ENCODE data around the gene LRRC31.

LRRC31 gene

GRCh38 chr3:169868369-169868768 lies 1.4 kb downstream of the LRRC31 start:
- TF ChIP-seq, protein P1, sequence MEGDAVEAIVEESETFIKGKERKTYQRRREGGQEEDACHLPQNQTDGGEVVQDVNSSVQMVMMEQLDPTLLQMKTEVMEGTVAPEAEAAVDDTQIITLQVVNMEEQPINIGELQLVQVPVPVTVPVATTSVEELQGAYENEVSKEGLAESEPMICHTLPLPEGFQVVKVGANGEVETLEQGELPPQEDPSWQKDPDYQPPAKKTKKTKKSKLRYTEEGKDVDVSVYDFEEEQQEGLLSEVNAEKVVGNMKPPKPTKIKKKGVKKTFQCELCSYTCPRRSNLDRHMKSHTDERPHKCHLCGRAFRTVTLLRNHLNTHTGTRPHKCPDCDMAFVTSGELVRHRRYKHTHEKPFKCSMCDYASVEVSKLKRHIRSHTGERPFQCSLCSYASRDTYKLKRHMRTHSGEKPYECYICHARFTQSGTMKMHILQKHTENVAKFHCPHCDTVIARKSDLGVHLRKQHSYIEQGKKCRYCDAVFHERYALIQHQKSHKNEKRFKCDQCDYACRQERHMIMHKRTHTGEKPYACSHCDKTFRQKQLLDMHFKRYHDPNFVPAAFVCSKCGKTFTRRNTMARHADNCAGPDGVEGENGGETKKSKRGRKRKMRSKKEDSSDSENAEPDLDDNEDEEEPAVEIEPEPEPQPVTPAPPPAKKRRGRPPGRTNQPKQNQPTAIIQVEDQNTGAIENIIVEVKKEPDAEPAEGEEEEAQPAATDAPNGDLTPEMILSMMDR (conservative IDR thresholded peaks at IDR 0.05; ENCODE audit: low read depth, low read length): no peak
- H3K4me2 ChIP-seq: no peak overlapping the region
- no peak overlapping the region for H2AFZ ChIP-seq (ENCODE audit: low read depth)
- no peak overlapping the region for H3K27ac ChIP-seq
- no peaks in the 10 kb centered on the region for H3K36me3 ChIP-seq (ENCODE audit: insufficient read depth)
- H3K4me3 ChIP-seq (IDR thresholded peaks at IDR 0.05; ENCODE audit: insufficient read depth, low read depth, low read length): no peak overlapping the region
- peaks cover 5% of the 10 kb centered on the region for H3K4me1 ChIP-seq (ENCODE audit: low read depth, poor library complexity, severe bottlenecking)
- no peaks in the 10 kb centered on the region for H3K27me3 ChIP-seq (ENCODE audit: insufficient read depth, low read depth)
- no peak overlapping the region for H3K9ac ChIP-seq
- H3K79me2 ChIP-seq (ENCODE audit: insufficient read depth, low read depth): no peaks in the 10 kb centered on the region
- H4K20me1 ChIP-seq (ENCODE audit: insufficient read depth): no peaks in the 10 kb centered on the region

DNA sequence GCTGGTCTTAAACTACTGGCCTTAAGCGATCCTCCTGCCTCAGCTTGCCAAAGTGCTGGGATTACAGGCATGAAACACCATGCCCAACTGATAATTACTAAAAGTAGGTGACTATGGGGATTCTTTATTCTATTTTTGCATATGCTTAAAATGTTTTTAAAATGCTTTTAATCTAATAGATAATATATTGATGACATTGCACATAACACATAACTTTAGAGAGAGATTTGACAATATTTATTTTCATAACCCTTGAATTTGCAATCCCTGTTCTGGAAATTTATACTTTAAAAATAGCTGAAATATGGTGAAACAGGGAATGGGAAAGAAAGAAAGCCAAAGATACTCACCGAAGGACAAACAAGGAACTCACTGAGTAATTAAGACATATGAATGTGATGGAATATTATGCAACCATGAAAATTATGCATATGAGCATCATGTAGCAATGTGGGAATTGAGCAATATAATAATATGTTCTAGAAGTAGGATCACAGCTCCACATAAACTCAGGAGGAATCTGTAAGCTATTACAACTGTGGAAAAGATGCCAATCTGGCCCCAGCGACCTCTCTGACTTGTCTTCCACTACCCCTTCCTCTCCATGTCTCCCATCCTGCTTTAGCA lies 2.0 kb downstream of the LRRC31 start:
- no peak overlapping the region for H2AFZ ChIP-seq (ENCODE audit: low read depth)
- no peak overlapping the region for H3K9ac ChIP-seq
- H4K20me1 ChIP-seq (ENCODE audit: insufficient read depth): no peaks in the 10 kb centered on the region
- H3K36me3 ChIP-seq (ENCODE audit: insufficient read depth): no peaks in the 10 kb centered on the region
- no peak overlapping the region for H3K4me3 ChIP-seq (IDR thresholded peaks at IDR 0.05; ENCODE audit: insufficient read depth, low read depth, low read length)
- no peaks in the 10 kb centered on the region for H3K79me2 ChIP-seq (ENCODE audit: insufficient read depth, low read depth)
- H3K27me3 ChIP-seq (ENCODE audit: insufficient read depth, low read depth): no peaks in the 10 kb centered on the region
- TF ChIP-seq, protein P1 (conservative IDR thresholded peaks at IDR 0.05; ENCODE audit: low read depth, low read length): no peak
- H3K4me2 ChIP-seq: no peak overlapping the region
- no peak overlapping the region for H3K27ac ChIP-seq
- H3K4me1 ChIP-seq (ENCODE audit: low read depth, poor library complexity, severe bottlenecking): peaks cover 11% of the 10 kb centered on the region

- Histone ChIP-seq H4K20me1 (ENCODE audit: insufficient read depth) (no peaks in the 10 kb centered on the region), H3K4me3 (IDR thresholded peaks at IDR 0.05; ENCODE audit: insufficient read depth, low read depth, low read length) (no peak overlapping the region), H2AFZ (ENCODE audit: low read depth) (no peak overlapping the region), H3K9ac (no peak overlapping the region), H3K79me2 (ENCODE audit: insufficient read depth, low read depth) (no peaks in the 10 kb centered on the region), H3K4me1 (ENCODE audit: low read depth, poor library complexity, severe bottlenecking) (peaks cover 6% of the 10 kb centered on the region), H3K36me3 (ENCODE audit: insufficient read depth) (no peaks in the 10 kb centered on the region), H3K27ac (no peak overlapping the region), H3K4me2 (no peak overlapping the region), H3K27me3 (ENCODE audit: insufficient read depth, low read depth) (no peaks in the 10 kb centered on the region)
- TF ChIP-seq, protein P1 (conservative IDR thresholded peaks at IDR 0.05; ENCODE audit: low read depth, low read length): no peak
These were observed 4.5 kb downstream of the LRRC31 start for GRCh38 chr3:169865176-169865767.

GRCh38 chr3:169864270-169864669 lies 5.5 kb downstream of the LRRC31 start:
- H3K4me1 ChIP-seq (ENCODE audit: low read depth, poor library complexity, severe bottlenecking): peaks cover 6% of the 10 kb centered on the region
- TF ChIP-seq, protein P1 (conservative IDR thresholded peaks at IDR 0.05; ENCODE audit: low read depth, low read length): no peak
- no peak overlapping the region for H3K4me2 ChIP-seq
- H2AFZ ChIP-seq (ENCODE audit: low read depth): no peak overlapping the region
- H3K27ac ChIP-seq: no peak overlapping the region
- H3K9ac ChIP-seq: no peak overlapping the region
- H3K4me3 ChIP-seq (IDR thresholded peaks at IDR 0.05; ENCODE audit: insufficient read depth, low read depth, low read length): no peak overlapping the region
- no peaks in the 10 kb centered on the region for H3K27me3 ChIP-seq (ENCODE audit: insufficient read depth, low read depth)
- H3K36me3 ChIP-seq (ENCODE audit: insufficient read depth): no peaks in the 10 kb centered on the region
- H3K79me2 ChIP-seq (ENCODE audit: insufficient read depth, low read depth): no peaks in the 10 kb centered on the region
- H4K20me1 ChIP-seq (ENCODE audit: insufficient read depth): no peaks in the 10 kb centered on the region

All from KMS-11 (cell line).